HepG2 (cell line): Measurements from ENCODE around the gene ZAR1L. TPM values are rescaled to one million over a fixed set of nuclear protein-coding genes. Genes with fewer than 3 reads are reported as not detected.

ENCODE experiments used
- ATAC-seq: fragments of 200-7000 bp; cut with Tn5 transposase; 3 replicates; pipeline ENCODE4 v1.9.1; 2020; ENCODE audit warnings: mild to moderate bottlenecking, moderate library complexity
- BruUV-seq: library from RNA; stranded (reverse); fragments of 400-500 nt; replicated peaks from 2 replicates; lab custom pipeline; 2021; lab: Mats Ljungman, UMichigan
- CTCF ChIA-PET: fragments of 300-600 bp; formaldehyde crosslinking; extraction: SDS; loops from one replicate; lab custom pipeline; 2021; ENCODE audit warnings: low total read pairs, inconsistent platforms, low intra/inter-chr PET ratio; lab: Yijun Ruan, JAX
- POLR2A ChIA-PET: fragments of 350-600 bp; sonication (Branson Sonifier 250); formaldehyde crosslinking; loops from one replicate; lab custom pipeline; 2020; ENCODE audit warnings: antibody characterized with exemption, inconsistent platforms; lab: Yijun Ruan, JAX
- DNase-seq: peaks from one replicate; pipeline ENCODE4 v3.0.0-alpha.2; 2015; ENCODE audit warnings: low spot score
- FAIRE-seq: peaks from 3 replicates; lab custom pipeline; 2011; peaks lifted over from hg19 to GRCh38; lab: Jason Lieb, UNC
- H2AFZ ChIP-seq: one replicate; pipeline ENCODE4 v1.6.1; 2011; ENCODE audit warnings: low read length, inconsistent platforms
- H3K27ac ChIP-seq: fragments of 300-600 bp; 3 replicates; pipeline ENCODE4 v1.8.0; 2011; ENCODE audit warnings: mixed run types, mild to moderate bottlenecking, mixed read lengths, low read length, inconsistent platforms; ENCODE audit not compliant: insufficient read depth; ENCODE audit errors: extremely low read length
- H3K27me3 ChIP-seq, 2 experiments: fragments of 200-600 bp in 1 of 2; 2 replicates in 1 of 2; 3 replicates in 1 of 2; pipeline versions ENCODE4 v1.6.0 to v1.8.0; 2011; ENCODE audit warnings: low read length in 2 of 2, mild to moderate bottlenecking in 2 of 2, moderate library complexity in 2 of 2, inconsistent platforms in 1 of 2; ENCODE audit not compliant: insufficient read depth in 2 of 2, control insufficient read depth in 1 of 2
- H3K36me3 ChIP-seq, 2 experiments: fragments of 200-600 bp in 1 of 2; replicated peaks in 1 of 2; 2 replicates in 1 of 2; 3 replicates in 1 of 2; pipeline versions ENCODE4 v1.5.1 to v1.8.0; 2011; ENCODE audit warnings: low read length in 2 of 2, inconsistent platforms in 1 of 2; ENCODE audit not compliant: insufficient read depth in 2 of 2, control insufficient read depth in 1 of 2
- H3K4me1 ChIP-seq: 2 replicates; pipeline ENCODE4 v1.5.1; 2012; ENCODE audit warnings: low read length, inconsistent platforms; ENCODE audit not compliant: insufficient read depth
- H3K4me2 ChIP-seq: 2 replicates; pipeline ENCODE4 v1.6.0; 2011; ENCODE audit warnings: low read depth, low read length, inconsistent platforms
- H3K4me3 ChIP-seq, 3 experiments: fragments of 200-600 bp in 1 of 3; sonication (generic), shearing (Covaris generic) in 1 of 3; replicated peaks in 1 of 3; 2 replicates each; pipeline ENCODE4 v1.5.1; 2011 to 2016; ENCODE audit warnings: low read length in 3 of 3, inconsistent platforms in 2 of 3, low read depth in 2 of 3, mild to moderate bottlenecking in 2 of 3, control low read depth in 1 of 3, mixed read lengths in 1 of 3; ENCODE audit not compliant: insufficient read depth in 1 of 3
- H3K79me2 ChIP-seq: one replicate; pipeline ENCODE4 v1.6.1; 2011; ENCODE audit warnings: low read length, inconsistent platforms; ENCODE audit not compliant: insufficient read depth
- H3K9ac ChIP-seq: 2 replicates; pipeline ENCODE4 v1.6.0; 2011; ENCODE audit warnings: mild to moderate bottlenecking, low read depth, low read length, inconsistent platforms; ENCODE audit not compliant: insufficient read depth
- H3K9me3 ChIP-seq: 2 replicates; pipeline ENCODE4 v1.5.1; 2012; ENCODE audit warnings: mild to moderate bottlenecking, low read length
- H4K20me1 ChIP-seq: 2 replicates; pipeline ENCODE4 v1.6.0; 2011; ENCODE audit warnings: inconsistent platforms, mild to moderate bottlenecking, low read length, moderate library complexity; ENCODE audit not compliant: insufficient read depth
- ISL2 ChIP-seq: sonication (generic); formaldehyde crosslinking; IDR thresholded peaks from 2 replicates; pipeline ENCODE4 v1.5.0; 2020; ENCODE audit warnings: missing genetic modification reagents
- PRDM4 ChIP-seq: sonication (generic); formaldehyde crosslinking; IDR thresholded peaks from 2 replicates; pipeline ENCODE4 v1.9.0; 2021; ENCODE audit warnings: missing genetic modification reagents, borderline replicate concordance
- RBFOX2 ChIP-seq: fragments of 200-400 bp; formaldehyde crosslinking; IDR thresholded peaks from 2 replicates; pipeline ENCODE4 v1.6.1; 2017; ENCODE audit warnings: low read depth, mild to moderate bottlenecking, low read length
- RCOR2 ChIP-seq: IDR thresholded peaks from 2 replicates; pipeline ENCODE4 v1.6.1; 2016; ENCODE audit warnings: missing biosample characterization, missing genetic modification reagents
- SIX4 ChIP-seq: sonication (generic); formaldehyde crosslinking; IDR thresholded peaks from 2 replicates; pipeline ENCODE4 v1.4.0; 2020; ENCODE audit warnings: missing genetic modification reagents
- TSC22D2 ChIP-seq: sonication (generic); formaldehyde crosslinking; IDR thresholded peaks from 2 replicates; pipeline ENCODE4 v1.5.1; 2020; ENCODE audit warnings: missing genetic modification reagents, mild to moderate bottlenecking, borderline replicate concordance
- WGBS: methylation state at CpG from one replicate; pipeline ENCODE4 v1.1.6; 2017; ENCODE audit warnings: low lambda C conversion rate; 5-methylcytosine and 5-hydroxymethylcytosine counted together
- in situ Hi-C: cut with HindIII; loops from 2 replicates; pipeline ENCODE4 v1.10.0; 2017; ENCODE audit warnings: low pct_unique_long_range_greater_than_20kb; ENCODE audit not compliant: extremely low pct_ligation_motif_present
- intact Hi-C: fragments of 100-400 bp; cut with micrococcal nuclease; formaldehyde crosslinking; loops from one replicate; pipeline ENCODE4 v1.10.0; 2022; ENCODE audit not compliant: unreplicated experiment
- polyA plus RNA-seq, 8 experiments: library from polyadenylated mRNA; depleted of rRNA in 3 of 8; stranded (reverse) in 7 of 8; unstranded in 1 of 8; fragments of >200 nt; fragmentation: Illumina TruSeq in 4 of 8; extraction: Trizol in 4 of 8; gene quantifications; 2 replicates each; pipeline versions ENCODE4 v1.2.1 to v1.2.3, GENCODE V29; 2011 to 2016; ENCODE audit warnings: low read depth in 4 of 8, missing spikeins in 1 of 8, mixed read lengths in 1 of 8; ENCODE audit not compliant: insufficient read depth in 1 of 8
- total RNA-seq, 5 experiments: library from RNA; depleted of rRNA; stranded (reverse); fragments of >200 nt; fragmentation: Illumina TruSeq; extraction: Trizol; gene quantifications; 2 replicates each; pipeline ENCODE4 v1.2.3, GENCODE V29; 2016; ENCODE audit warnings: low read depth in 1 of 5

Gene ZAR1L
- total and polyA plus RNA-seq, 2 of the 13 experiments (the other 11 are each of a cell fraction or from before 2014, with no cell fraction given), result 0.09 TPM; not detected in 1

- peak; percentile 53; the same call in 1 of the 2 replicates for TF ChIP-seq ISL2
- no peak for TF ChIP-seq TSC22D2 (CRISPR knock-in tag)
- 0 out of 2 replicates have a peak, but pooled peaks have one; percentile 18 for TF ChIP-seq SIX4 (CRISPR knock-in tag)
Observed at GRCh38 chr13:32266130-32266529, 49.0 kb downstream of the ZAR1L start (continued).

GRCh38 chr13:32265726-32266125, 49.4 kb downstream of the ZAR1L start:
- Histone ChIP-seq H3K27me3 (no peaks in the 10 kb centered on the region), H3K27ac (peak overlapping the region; percentile 71), H2AFZ (no peak overlapping the region), H4K20me1 (no peaks in the 10 kb centered on the region), H3K36me3 (peaks cover 0 to 3% of the 10 kb centered on the region in 2 experiments; a peak in 2 of 5 replicates), H3K9me3 (no peaks in the 10 kb centered on the region), H3K9ac (peak overlapping the region; percentile 10; the same call in 1 of the 2 replicates), H3K4me3 (no peak overlapping the region), H3K4me1 (peaks cover 65% of the 10 kb centered on the region), H3K79me2 (no peaks in the 10 kb centered on the region), H3K4me2 (peak overlapping the region; percentile 14; the same call in 1 of the 2 replicates)
- intact Hi-C loops (loop anchor here (1.0 kb wide), 1 partner anchor 20 kb away; no protein-coding TSS in a partner anchor), in situ Hi-C loops (no loop called here)
- ATAC-seq (no peak), FAIRE-seq (peak; percentile 12), DNase-seq (peak; percentile 35)
- WGBS, result 27% methylated on average over 2 of the region's 2 CpGs
- TF ChIP-seq PRDM4, result no peak
- 0 out of 2 replicates have a peak, but pooled peaks have one; percentile 8 for TF ChIP-seq RCOR2 (CRISPR knock-in tag)
- 0 out of 2 replicates have a peak, but pooled peaks have one; percentile 21 for TF ChIP-seq RBFOX2
- ChIA-PET CTCF (interaction anchor here (1.6 kb wide), 1 partner anchor 44 kb away, joined by 5 read pairs; no protein-coding TSS in a partner anchor), POLR2A (interaction anchor here (2.4 kb wide), 1 partner anchor 10 kb away, joined by 16 read pairs; no protein-coding TSS in a partner anchor)
- no TSS peak for BruUV-seq
